IMR-90 (cell line): ENCODE measurements around the gene FCGR3B. TPM values are rescaled to one million over a fixed set of nuclear protein-coding genes. Genes with fewer than 3 reads are reported as not detected.

Experiments used
- polyA plus RNA-seq, 3 experiments: library from polyadenylated mRNA; depleted of rRNA; stranded (reverse); fragments of >200 nt; gene quantifications; 2 replicates each; pipeline ENCODE4 v1.2.3, GENCODE V29; 2012; ENCODE audit warnings: low replicate concordance in 1 of 3
- total RNA-seq: library from RNA; depleted of rRNA; stranded (reverse); fragments of >200 nt; gene quantifications from 2 replicates; pipeline ENCODE4 v1.2.3, GENCODE V29; 2012; rRNA removed

Gene FCGR3B
- total and polyA plus RNA-seq, 2 of the 4 experiments (the other 2 are of a cell fraction), result not detected

Other genes starting within 250 kb of the FCGR3B start
- gene FCGR2A, start 125.7 kb downstream of the FCGR3B start, total RNA-seq, result 0.18 and 0.28 TPM in 2 replicates
- gene FCGR2A, start 125.7 kb downstream of the FCGR3B start, polyA plus RNA-seq (2012; rRNA removed), result 0.56 and 0.94 TPM in 2 replicates
- gene HSPA6, start 106.6 kb downstream of the FCGR3B start, total RNA-seq, result 0.54 and 0.56 TPM in 2 replicates
- 0.50 and 0.67 TPM in 2 replicates for gene HSPA6, start 106.6 kb downstream of the FCGR3B start, polyA plus RNA-seq (2012; rRNA removed)
- gene FCGR3A, start 81.4 kb downstream of the FCGR3B start, total RNA-seq, result not detected in 2 replicates
- not detected in 2 replicates for gene FCGR3A, start 81.4 kb downstream of the FCGR3B start, polyA plus RNA-seq (2012; rRNA removed)
- gene FCGR2B, start 32.0 kb upstream of the FCGR3B start, total RNA-seq, result not detected in 2 replicates
- not detected in 2 replicates for gene FCGR2B, start 32.0 kb upstream of the FCGR3B start, polyA plus RNA-seq (2012; rRNA removed)
- 0.28 and 0.36 TPM in 2 replicates for gene FCRLA, start 76.1 kb upstream of the FCGR3B start, total RNA-seq
- gene FCRLA, start 76.1 kb upstream of the FCGR3B start, polyA plus RNA-seq (2012; rRNA removed), result 0.36 and 0.46 TPM in 2 replicates
- 0.90 and 1.1 TPM in 2 replicates for gene FCRLB, start 90.4 kb upstream of the FCGR3B start, total RNA-seq
- gene FCRLB, start 90.4 kb upstream of the FCGR3B start, polyA plus RNA-seq (2012; rRNA removed), result 2.2 and 2.9 TPM in 2 replicates
- gene DUSP12, start 118.6 kb upstream of the FCGR3B start, total RNA-seq, result 31.5 and 31.7 TPM in 2 replicates
- 35.6 and 39.2 TPM in 2 replicates for gene DUSP12, start 118.6 kb upstream of the FCGR3B start, polyA plus RNA-seq (2012; rRNA removed)
- 17.6 and 17.8 TPM in 2 replicates for gene ATF6, start 135.1 kb upstream of the FCGR3B start, total RNA-seq
- gene ATF6, start 135.1 kb upstream of the FCGR3B start, polyA plus RNA-seq (2012; rRNA removed), result 11.5 and 12.2 TPM in 2 replicates